ENCODE data around the gene STK17B.
"Not testable (repeated sequence)": the region's sequence is repeated elsewhere in the genome, so short reads cannot be mapped to it uniquely, and the experiment has no call there.

Gene STK17B

DNA sequence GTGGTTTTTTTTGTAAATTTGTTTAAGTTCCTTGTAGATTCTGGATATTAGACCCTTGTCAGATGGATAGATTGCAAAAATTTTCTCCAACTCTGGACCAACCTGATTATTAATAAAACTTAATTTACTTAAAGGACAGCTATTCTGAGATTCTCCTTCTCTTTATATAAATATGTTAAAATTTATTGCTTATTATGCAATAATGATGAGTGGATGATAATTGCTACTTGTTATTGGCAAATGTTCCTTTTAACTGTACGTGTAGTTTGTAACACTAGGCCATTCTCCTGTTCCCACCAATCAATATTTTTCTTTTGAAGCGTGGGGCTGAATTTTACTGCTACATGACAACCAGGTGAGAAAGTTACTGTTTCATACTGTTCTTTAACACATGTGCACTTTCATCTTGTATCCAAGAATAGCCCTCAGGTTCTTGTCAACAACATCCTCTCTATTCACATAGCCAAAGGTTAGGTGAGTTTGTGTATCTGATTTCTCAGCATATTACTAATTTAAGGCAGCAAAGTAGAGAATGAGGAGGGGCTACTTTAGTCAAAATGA is 16.6 kb upstream of the STK17B start:
- H3K4me3 ChIP-seq (ENCODE audit: low read depth, low read length), result no peak overlapping the region
- no peak for DNase-seq (ENCODE audit: low read depth)
- TF ChIP-seq, protein P1, sequence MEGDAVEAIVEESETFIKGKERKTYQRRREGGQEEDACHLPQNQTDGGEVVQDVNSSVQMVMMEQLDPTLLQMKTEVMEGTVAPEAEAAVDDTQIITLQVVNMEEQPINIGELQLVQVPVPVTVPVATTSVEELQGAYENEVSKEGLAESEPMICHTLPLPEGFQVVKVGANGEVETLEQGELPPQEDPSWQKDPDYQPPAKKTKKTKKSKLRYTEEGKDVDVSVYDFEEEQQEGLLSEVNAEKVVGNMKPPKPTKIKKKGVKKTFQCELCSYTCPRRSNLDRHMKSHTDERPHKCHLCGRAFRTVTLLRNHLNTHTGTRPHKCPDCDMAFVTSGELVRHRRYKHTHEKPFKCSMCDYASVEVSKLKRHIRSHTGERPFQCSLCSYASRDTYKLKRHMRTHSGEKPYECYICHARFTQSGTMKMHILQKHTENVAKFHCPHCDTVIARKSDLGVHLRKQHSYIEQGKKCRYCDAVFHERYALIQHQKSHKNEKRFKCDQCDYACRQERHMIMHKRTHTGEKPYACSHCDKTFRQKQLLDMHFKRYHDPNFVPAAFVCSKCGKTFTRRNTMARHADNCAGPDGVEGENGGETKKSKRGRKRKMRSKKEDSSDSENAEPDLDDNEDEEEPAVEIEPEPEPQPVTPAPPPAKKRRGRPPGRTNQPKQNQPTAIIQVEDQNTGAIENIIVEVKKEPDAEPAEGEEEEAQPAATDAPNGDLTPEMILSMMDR (IDR thresholded peaks at IDR 0.05; ENCODE audit: low read depth, low read length), result no peak
- TF ChIP-seq, protein P2, sequence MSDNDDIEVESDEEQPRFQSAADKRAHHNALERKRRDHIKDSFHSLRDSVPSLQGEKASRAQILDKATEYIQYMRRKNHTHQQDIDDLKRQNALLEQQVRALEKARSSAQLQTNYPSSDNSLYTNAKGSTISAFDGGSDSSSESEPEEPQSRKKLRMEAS (IDR thresholded peaks at IDR 0.05; ENCODE audit: low read depth, low read length), result no peak
- TF ChIP-seq MYC (IDR thresholded peaks at IDR 0.05; ENCODE audit: low read depth, low read length) (no peak), POLR2A (IDR thresholded peaks at IDR 0.05; ENCODE audit: extremely low read depth, insufficient read length) (no peak)

DNA sequence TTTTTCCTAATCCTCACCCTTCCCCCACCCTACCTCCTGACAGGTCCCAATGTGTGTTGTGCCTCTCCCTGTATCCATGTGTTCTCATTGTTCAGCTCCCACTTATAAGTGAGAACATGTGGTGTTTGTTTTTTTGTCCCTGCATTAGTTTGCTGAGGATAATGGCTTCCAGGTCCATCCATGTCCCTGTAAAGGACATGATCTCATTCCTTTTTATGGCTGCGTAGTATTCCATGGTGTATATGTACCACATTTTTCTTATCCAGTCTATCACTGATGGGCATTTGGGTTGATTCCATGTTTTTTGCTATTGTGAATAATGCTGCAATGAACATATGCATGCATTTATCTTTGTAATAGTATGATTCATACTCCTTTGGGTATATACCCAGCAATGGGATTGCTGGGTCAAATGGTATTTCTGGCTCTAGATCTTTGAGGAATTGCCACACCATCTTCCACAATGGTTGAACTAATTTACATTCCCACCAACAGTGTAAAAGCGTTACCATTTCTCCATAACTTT is 15.9 kb upstream of the STK17B start:
- H3K4me3 ChIP-seq (ENCODE audit: low read depth, low read length), result not testable (repeated sequence)

DNA sequence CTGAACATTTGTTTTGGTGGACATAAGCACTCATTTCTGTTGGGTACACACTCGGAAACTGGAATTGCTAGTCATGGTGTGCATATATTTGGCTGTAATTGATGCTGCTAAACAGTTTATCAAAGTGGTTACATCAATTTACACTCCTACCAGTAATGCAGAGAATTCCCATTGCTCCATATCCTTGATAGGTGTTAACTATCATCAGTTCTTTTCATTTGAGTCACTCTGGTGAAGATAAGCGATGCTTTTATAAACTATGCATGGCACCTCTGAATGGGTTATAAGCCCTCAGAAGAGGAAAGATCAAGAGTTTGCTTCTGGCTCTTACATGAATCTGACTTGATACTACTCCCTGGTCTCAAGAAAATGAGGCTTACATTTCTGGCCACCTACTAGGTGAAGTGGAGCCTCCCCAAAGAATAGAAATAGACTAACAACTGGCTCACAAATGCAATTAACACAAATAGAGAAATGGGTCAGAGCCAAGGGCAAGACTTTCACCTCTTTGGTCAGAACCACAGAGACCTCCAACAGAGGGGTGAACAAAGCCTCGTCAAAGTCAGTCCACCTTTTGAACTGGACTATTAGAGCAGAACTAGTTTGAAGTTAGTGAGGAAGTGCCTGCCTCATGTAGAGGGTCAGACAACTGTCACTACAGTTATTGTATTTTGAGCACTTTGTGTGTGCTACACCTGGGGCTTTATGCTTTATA is 15.0 kb upstream of the STK17B start:
- no peak overlapping the region for H3K4me3 ChIP-seq (ENCODE audit: low read depth, low read length)
- no peak for DNase-seq (ENCODE audit: low read depth)
- TF ChIP-seq MYC (IDR thresholded peaks at IDR 0.05; ENCODE audit: low read depth, low read length), result no peak

More for the DNA sequence above, 15.9 kb upstream of the STK17B start:
- not testable (repeated sequence) for DNase-seq (ENCODE audit: low read depth)

DNA sequence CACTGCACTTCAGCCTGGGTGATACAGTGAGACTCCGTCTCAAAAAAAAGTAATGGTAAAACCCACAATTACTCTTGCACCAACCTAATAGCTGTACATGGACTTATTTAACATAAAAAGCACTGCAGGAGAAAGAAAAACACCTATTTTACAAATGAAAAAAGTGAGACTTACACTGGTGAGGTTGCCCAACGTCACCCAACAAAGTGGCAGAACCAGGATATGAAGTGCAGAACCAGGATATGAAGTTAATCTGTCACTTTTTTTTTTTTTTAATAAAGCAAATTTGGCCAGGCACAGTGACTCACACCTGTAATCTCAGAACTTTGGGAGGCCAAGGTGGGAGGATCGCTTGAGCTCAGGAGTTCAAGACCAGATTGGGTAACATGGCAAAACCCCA is 13.5 kb upstream of the STK17B start:
- H3K4me3 ChIP-seq (ENCODE audit: low read depth, low read length), result no peak overlapping the region
- no peak for DNase-seq (ENCODE audit: low read depth)
- TF ChIP-seq MYC (IDR thresholded peaks at IDR 0.05; ENCODE audit: low read depth, low read length) (no peak), POLR2A (IDR thresholded peaks at IDR 0.05; ENCODE audit: extremely low read depth, insufficient read length) (no peak)
- TF ChIP-seq, protein P2 (IDR thresholded peaks at IDR 0.05; ENCODE audit: low read depth, low read length), result no peak
- TF ChIP-seq, protein P1 (IDR thresholded peaks at IDR 0.05; ENCODE audit: low read depth, low read length), result no peak

DNA sequence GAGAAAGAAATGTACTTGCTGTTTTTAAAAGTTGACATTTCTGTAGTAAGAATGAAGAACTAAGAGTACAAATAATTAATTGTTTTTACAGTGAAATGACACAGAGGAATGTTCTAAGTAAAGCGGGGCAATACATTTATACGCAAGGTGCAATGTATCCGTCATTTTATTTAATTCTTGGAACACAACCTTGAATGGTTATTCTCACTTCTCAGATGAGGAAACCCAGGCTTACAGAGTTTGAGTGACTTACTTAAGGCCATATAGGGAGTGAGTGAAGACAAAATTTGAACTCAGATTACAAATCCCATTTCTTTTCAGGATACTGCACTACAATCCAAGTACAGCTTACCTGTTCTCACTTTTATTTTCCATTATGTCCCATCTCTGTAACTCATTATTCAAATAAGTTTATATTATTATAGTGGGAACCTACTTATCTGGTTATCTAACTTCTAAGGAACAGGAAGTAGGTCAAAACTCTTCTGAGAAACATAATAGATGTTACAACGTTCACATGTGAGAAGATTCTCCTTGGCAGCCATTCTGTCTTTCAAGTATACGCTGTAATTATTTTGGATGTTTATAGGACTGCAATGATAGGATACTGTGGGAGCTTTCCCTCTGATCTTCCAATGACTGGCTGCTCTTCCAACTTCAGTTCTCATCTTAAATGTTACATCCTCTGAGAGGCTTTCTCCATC is 12.3 kb upstream of the STK17B start:
- no peak overlapping the region for H3K4me3 ChIP-seq (ENCODE audit: low read depth, low read length)
- DNase-seq (ENCODE audit: low read depth), result no peak
- TF ChIP-seq MYC (IDR thresholded peaks at IDR 0.05; ENCODE audit: low read depth, low read length), result no peak
- TF ChIP-seq, protein P2 (IDR thresholded peaks at IDR 0.05; ENCODE audit: low read depth, low read length), result no peak
- no peak for TF ChIP-seq POLR2A (IDR thresholded peaks at IDR 0.05; ENCODE audit: extremely low read depth, insufficient read length)
- TF ChIP-seq, protein P1 (IDR thresholded peaks at IDR 0.05; ENCODE audit: low read depth, low read length), result no peak

DNA sequence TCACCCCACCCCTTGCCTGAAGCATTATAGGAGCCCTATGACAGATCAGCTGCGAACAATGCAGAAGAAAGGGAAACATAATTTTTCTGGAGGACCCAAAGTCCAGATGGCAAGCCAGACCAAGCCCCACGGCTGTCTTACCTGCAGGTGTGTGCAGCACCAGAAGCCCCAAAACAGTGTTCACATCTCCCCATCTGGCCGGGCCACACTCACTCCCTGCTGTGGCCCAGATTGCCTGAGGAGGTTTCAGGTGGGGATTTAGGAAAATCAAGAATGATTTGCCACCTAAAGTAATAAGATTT is 11.7 kb upstream of the STK17B start:
- DNase-seq (ENCODE audit: low read depth), result no peak
- no peak overlapping the region for H3K4me3 ChIP-seq (ENCODE audit: low read depth, low read length)

More for the DNA sequence above, 11.7 kb upstream of the STK17B start:
- TF ChIP-seq, protein P1 (IDR thresholded peaks at IDR 0.05; ENCODE audit: low read depth, low read length), result no peak

All from NB4 (cell line).